Measurements from ENCODE around the gene OR51B2.
"Not testable (repeated sequence)": the region's sequence is repeated elsewhere in the genome, so short reads cannot be mapped to it uniquely, and the experiment has no call there.

OR51B2 gene

DNA sequence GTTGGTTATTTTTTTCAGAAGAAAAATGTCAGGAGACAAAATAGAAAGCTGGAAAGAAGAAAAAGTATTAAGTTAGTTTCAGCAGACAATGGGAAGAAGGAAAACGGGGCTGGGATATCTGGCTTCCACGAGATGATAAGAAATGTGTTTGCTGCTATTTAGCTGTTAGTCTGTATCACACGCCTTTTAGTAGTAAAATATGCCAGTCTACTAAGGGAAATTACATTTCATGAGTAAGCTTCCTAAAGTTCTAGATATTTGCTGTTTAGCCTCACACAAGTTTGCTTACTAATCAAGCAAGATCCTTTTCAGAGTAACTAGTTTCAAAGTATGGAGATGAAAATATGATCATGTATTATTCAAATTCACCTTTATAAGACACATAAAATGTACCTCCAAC is 23.8 kb downstream of the OR51B2 start:
- POLR2A ChIA-PET: no interaction called here
- Histone ChIP-seq H3K4me1 (ENCODE audit: control insufficient read depth, insufficient read depth, low read length) (no peaks in the 10 kb centered on the region), H3K4me3 (ENCODE audit: low read depth, low read length) (no peak overlapping the region), H3K9me3 (ENCODE audit: control insufficient read depth, insufficient read depth, low read depth, low read length) (no peaks in the 10 kb centered on the region), H3K36me3 (ENCODE audit: control insufficient read depth in 2 of 2, insufficient read depth in 1 of 2, low read length in 2 of 2) (no peaks in the 10 kb centered on the region), H3K27ac (ENCODE audit: extremely low read depth, low read depth, low read length) (no peak overlapping the region)
- CTCF ChIA-PET: no interaction called here
- no peak for TF ChIP-seq ZNF768 (tag by site-specific recombination; IDR thresholded peaks at IDR 0.05)
- TF ChIP-seq ZNF473 (tag by site-specific recombination; IDR thresholded peaks at IDR 0.05): no peak
- no peak for TF ChIP-seq ZNF114 (tag by site-specific recombination; IDR thresholded peaks at IDR 0.05)
- TF ChIP-seq, protein P1, sequence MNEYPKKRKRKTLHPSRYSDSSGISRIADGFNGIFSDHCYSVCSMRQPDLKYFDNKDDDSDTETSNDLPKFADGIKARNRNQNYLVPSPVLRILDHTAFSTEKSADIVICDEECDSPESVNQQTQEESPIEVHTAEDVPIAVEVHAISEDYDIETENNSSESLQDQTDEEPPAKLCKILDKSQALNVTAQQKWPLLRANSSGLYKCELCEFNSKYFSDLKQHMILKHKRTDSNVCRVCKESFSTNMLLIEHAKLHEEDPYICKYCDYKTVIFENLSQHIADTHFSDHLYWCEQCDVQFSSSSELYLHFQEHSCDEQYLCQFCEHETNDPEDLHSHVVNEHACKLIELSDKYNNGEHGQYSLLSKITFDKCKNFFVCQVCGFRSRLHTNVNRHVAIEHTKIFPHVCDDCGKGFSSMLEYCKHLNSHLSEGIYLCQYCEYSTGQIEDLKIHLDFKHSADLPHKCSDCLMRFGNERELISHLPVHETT (tag by site-specific recombination; IDR thresholded peaks at IDR 0.05): no peak
- TF ChIP-seq ZNF558 (tag by site-specific recombination; IDR thresholded peaks at IDR 0.05): no peak
- no peak for TF ChIP-seq ZSCAN16 (tag by site-specific recombination; IDR thresholded peaks at IDR 0.05)
- no peak for TF ChIP-seq ZNF132 (tag by site-specific recombination; IDR thresholded peaks at IDR 0.05; ENCODE audit: borderline replicate concordance)
- TF ChIP-seq ZNF202 (tag by site-specific recombination; IDR thresholded peaks at IDR 0.05; ENCODE audit: borderline replicate concordance): no peak
- TF ChIP-seq ZNF48 (tag by site-specific recombination; IDR thresholded peaks at IDR 0.05): no peak
- no peak for TF ChIP-seq ZNF843 (tag by site-specific recombination; IDR thresholded peaks at IDR 0.05)
- no peak for TF ChIP-seq TCF7L2 (IDR thresholded peaks at IDR 0.05; ENCODE audit: borderline replicate concordance, low read depth, low read length)
- no peak for TF ChIP-seq ZNF621 (tag by site-specific recombination; IDR thresholded peaks at IDR 0.05)
- TF ChIP-seq, protein P2, sequence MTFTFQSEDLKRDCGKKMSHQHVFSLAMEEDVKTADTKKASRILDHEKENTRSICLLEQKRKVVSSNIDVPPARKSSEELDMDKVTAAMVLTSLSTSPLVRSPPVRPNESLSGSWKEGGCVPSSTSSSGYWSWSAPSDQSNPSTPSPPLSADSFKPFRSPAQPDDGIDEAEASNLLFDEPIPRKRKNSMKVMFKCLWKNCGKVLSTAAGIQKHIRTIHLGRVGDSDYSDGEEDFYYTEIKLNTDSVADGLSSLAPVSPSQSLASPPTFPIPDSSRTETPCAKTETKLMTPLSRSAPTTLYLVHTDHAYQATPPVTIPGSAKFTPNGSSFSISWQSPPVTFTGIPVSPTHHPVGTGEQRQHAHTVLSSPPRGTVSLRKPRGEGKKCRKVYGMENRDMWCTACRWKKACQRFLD (tag by site-specific recombination; IDR thresholded peaks at IDR 0.05): no peak
- no peak for TF ChIP-seq ZNF548 (tag by site-specific recombination; IDR thresholded peaks at IDR 0.05)
- no peak for TF ChIP-seq ZNF544 (tag by site-specific recombination; IDR thresholded peaks at IDR 0.05)
- TF ChIP-seq ZFP41 (tag by site-specific recombination; IDR thresholded peaks at IDR 0.05; ENCODE audit: borderline replicate concordance): no peak

DNA sequence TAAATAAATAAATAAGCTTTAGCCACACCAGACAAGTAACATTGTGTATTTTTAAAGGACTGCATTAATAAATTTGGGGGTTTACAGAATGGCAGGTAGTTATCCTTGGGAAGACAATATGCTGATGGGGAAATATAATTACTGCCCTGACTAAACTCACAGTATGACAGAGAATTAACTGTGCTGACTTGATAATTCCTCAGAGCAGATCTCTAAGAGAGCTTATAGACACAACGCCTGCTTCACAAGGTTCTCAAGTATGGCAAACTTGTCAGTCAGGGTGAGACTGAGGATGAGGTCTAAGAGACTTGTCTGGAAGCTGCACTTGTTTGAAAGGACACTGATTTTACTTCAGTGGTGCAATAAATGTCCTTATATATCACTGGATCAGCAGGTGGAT is 25.6 kb downstream of the OR51B2 start:
- CTCF ChIA-PET: interaction anchor here (1.4 kb wide), 1 partner anchor 175 kb away, joined by 4 read pairs; no protein-coding TSS in a partner anchor

DNA sequence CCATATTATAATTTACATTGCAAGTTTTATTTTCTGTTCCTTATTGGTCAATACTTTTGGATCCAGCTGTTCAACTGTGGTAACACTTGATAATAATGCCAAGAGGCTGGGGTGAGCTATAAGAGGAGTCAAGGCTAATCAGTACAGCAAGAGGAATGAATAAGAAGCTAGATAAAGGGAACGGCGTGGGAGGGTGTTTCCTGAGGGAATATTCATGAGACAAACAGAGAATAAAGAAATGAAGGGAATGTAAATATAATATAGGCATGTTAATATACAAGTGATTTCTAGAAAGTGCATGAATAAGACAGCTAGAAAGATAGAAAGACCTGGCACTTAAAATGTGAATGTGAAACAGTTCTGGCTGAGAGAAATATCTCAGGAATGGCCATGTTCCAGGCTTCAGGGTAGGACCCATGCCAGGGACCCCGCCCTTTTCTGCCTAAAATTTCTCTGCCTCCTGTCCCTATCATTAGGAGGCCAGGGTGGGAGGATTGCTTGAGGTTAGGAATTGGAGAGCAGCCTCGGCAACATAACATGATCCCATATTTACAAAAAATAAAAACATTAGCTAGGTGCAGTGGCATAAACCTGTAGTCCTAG is 26.3 kb downstream of the OR51B2 start:
- ChIA-PET CTCF (interaction anchor here (1.4 kb wide), 1 partner anchor 174 kb away, joined by 4 read pairs; no protein-coding TSS in a partner anchor), POLR2A (no interaction called here)

More for the DNA sequence above, 25.6 kb downstream of the OR51B2 start:
- H3K4me3 ChIP-seq (ENCODE audit: low read depth, low read length): no peak overlapping the region
- no peaks in the 10 kb centered on the region for H3K9me3 ChIP-seq (ENCODE audit: control insufficient read depth, insufficient read depth, low read depth, low read length)
- H3K4me1 ChIP-seq (ENCODE audit: control insufficient read depth, insufficient read depth, low read length): no peaks in the 10 kb centered on the region
- POLR2A ChIA-PET: no interaction called here
- H3K27ac ChIP-seq (ENCODE audit: extremely low read depth, low read depth, low read length): no peak overlapping the region
- TF ChIP-seq ZFP3 (tag by site-specific recombination; IDR thresholded peaks at IDR 0.05; ENCODE audit: low read depth) (no peak), ZNF311 (tag by site-specific recombination; IDR thresholded peaks at IDR 0.05; ENCODE audit: borderline replicate concordance) (no peak), GLIS2 (tag by site-specific recombination; IDR thresholded peaks at IDR 0.05) (no peak)
- no peaks in the 10 kb centered on the region for H3K36me3 ChIP-seq (ENCODE audit: control insufficient read depth in 2 of 2, insufficient read depth in 1 of 2, low read length in 2 of 2)

DNA sequence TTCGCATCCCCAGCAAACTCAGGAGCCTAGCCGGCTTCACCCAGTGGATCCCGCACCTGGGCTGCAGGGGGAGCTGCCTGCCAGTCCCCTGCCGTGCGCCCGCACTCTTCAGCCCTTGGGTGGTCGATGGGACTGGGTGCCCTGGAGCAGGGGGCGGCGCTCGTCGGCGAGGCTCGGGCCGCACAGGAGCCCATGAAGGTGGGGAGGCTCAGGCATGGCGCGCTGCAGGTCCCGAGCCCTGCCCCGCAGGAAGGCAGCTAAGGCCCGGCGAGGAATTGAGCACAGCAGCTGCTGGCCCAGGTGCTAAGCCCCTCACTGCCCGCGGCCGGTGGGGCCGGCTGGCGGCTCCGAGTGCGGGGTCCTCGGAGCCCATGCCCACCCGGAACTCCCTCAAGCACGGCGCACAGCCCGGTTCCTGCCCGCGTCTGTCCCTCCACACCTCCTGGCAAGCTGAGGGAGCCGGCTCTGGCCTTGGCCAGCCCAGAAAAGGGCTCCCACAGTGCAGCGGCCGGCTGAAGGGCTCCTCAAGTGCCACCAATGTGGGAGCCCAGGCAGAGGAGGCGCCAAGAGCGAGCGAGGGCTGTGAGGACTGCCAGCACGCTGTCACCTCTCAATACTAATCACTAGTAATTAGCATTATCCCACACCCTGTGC is 29.6 kb downstream of the OR51B2 start:
- H3K4me3 ChIP-seq (ENCODE audit: low read depth, low read length); H3K27ac ChIP-seq (ENCODE audit: extremely low read depth, low read depth, low read length); H3K9me3 ChIP-seq (ENCODE audit: control insufficient read depth, insufficient read depth, low read depth, low read length); H3K4me1 ChIP-seq (ENCODE audit: control insufficient read depth, insufficient read depth, low read length); H3K36me3 ChIP-seq (ENCODE audit: control insufficient read depth in 2 of 2, insufficient read depth in 1 of 2, low read length in 2 of 2); POLR2A ChIA-PET: not testable (repeated sequence)
- CTCF ChIA-PET: interaction anchor here (0.6 kb wide), 1 partner anchor 1051 kb away, joined by 3 read pairs; no protein-coding TSS in a partner anchor

More for the DNA sequence above, 26.3 kb downstream of the OR51B2 start:
- H3K9me3 ChIP-seq (ENCODE audit: control insufficient read depth, insufficient read depth, low read depth, low read length): no peaks in the 10 kb centered on the region
- H3K4me3 ChIP-seq (ENCODE audit: low read depth, low read length): no peak overlapping the region
- H3K27ac ChIP-seq (ENCODE audit: extremely low read depth, low read depth, low read length): no peak overlapping the region
- H3K4me1 ChIP-seq (ENCODE audit: control insufficient read depth, insufficient read depth, low read length): no peaks in the 10 kb centered on the region
- no peak for TF ChIP-seq ZNF660 (tag by site-specific recombination; IDR thresholded peaks at IDR 0.05)
- no peak for TF ChIP-seq GFI1B (tag by site-specific recombination; IDR thresholded peaks at IDR 0.05)
- TF ChIP-seq ZNF391 (tag by site-specific recombination; IDR thresholded peaks at IDR 0.05; ENCODE audit: borderline replicate concordance, low read depth): no peak
- TF ChIP-seq KLF9 (tag by site-specific recombination; IDR thresholded peaks at IDR 0.05; ENCODE audit: low read depth): no peak
- no peak for TF ChIP-seq ZSCAN30 (tag by site-specific recombination; IDR thresholded peaks at IDR 0.05)
- TF ChIP-seq ZNF501 (tag by site-specific recombination; IDR thresholded peaks at IDR 0.05): no peak
- no peak for TF ChIP-seq IKZF3 (tag by site-specific recombination; IDR thresholded peaks at IDR 0.05)
- TF ChIP-seq ZNF10 (tag by site-specific recombination; IDR thresholded peaks at IDR 0.05): no peak
- TF ChIP-seq MYNN (tag by site-specific recombination; IDR thresholded peaks at IDR 0.05; ENCODE audit: borderline replicate concordance): no peak
- no peak for TF ChIP-seq ZNF768 (tag by site-specific recombination; IDR thresholded peaks at IDR 0.05)
- no peak for TF ChIP-seq TCF7L2 (IDR thresholded peaks at IDR 0.05; ENCODE audit: borderline replicate concordance, low read depth, low read length)
- no peak for TF ChIP-seq ZNF791 (tag by site-specific recombination; IDR thresholded peaks at IDR 0.05)
- TF ChIP-seq EGR2 (tag by site-specific recombination; IDR thresholded peaks at IDR 0.05; ENCODE audit: low read depth): no peak
- no peak for TF ChIP-seq ZNF202 (tag by site-specific recombination; IDR thresholded peaks at IDR 0.05; ENCODE audit: borderline replicate concordance)
- H3K36me3 ChIP-seq (ENCODE audit: control insufficient read depth in 2 of 2, insufficient read depth in 1 of 2, low read length in 2 of 2): no peaks in the 10 kb centered on the region
